ENCODE measurements around the gene OR4C13. TPM values are rescaled to one million over a fixed set of nuclear protein-coding genes. Genes with fewer than 3 reads are reported as not detected.
A peak's percentile ranks its signal among the peaks of the same experiment; 100 is the strongest.
"Not testable (repeated sequence)": the region's sequence is repeated elsewhere in the genome, so short reads cannot be mapped to it uniquely, and the experiment has no call there.

Gene OR4C13
- not detected in 2 replicates for total RNA-seq

GRCh38 chr11:49952091-49952490 lies at the start of gene OR4C13:
TSS of gene OR4C13 (plus strand) at chr11:49952391. CDS start at chr11:49952423, 32 bp downstream.
- no peak for DNase-seq (ENCODE audit: extremely low read depth, low read depth, low spot score)

GRCh38 chr11:49911516-49911915 lies 40.7 kb upstream of the OR4C13 start:
- DNase-seq (ENCODE audit: extremely low read depth, low read depth, low spot score), result not testable (repeated sequence)

- not testable (repeated sequence) for DNase-seq (ENCODE audit: extremely low read depth, low read depth, low spot score)
Measured at GRCh38 chr11:49948701-49949100, 3.5 kb upstream of the OR4C13 start.

- not testable (repeated sequence) for DNase-seq (ENCODE audit: extremely low read depth, low read depth, low spot score)
Measured at GRCh38 chr11:49973439-49973838, 21.2 kb downstream of the OR4C13 start.

- not testable (repeated sequence) for DNase-seq (ENCODE audit: extremely low read depth, low read depth, low spot score)
Measured at GRCh38 chr11:49982435-49982834, 30.2 kb downstream of the OR4C13 start, which contains the start of gene OR4C12. TSS of gene OR4C12 (minus strand) at chr11:49982535. CDS start at chr11:49982501, 34 bp downstream.

GRCh38 chr11:49995565-49995964 lies 43.4 kb downstream of the OR4C13 start:
- peak; percentile 42 for DNase-seq (ENCODE audit: extremely low read depth, low read depth, low spot score)

Other genes with a start within 250 kb of the OR4C13 start
- gene OR4C12, start 30.1 kb downstream of the OR4C13 start, total RNA-seq, result not detected in 2 replicates
- gene OR4C45, start 80.5 kb downstream of the OR4C13 start, total RNA-seq, result not detected in 2 replicates

All from glomerular endothelial cell (primary cell).